GM12874 (cell line): ENCODE results near the gene BRAF.
A peak's percentile ranks its signal among the peaks of the same experiment; 100 is the strongest.

ENCODE experiments used
- TF ChIP-seq, protein P1 (sequence below): IDR thresholded peaks from 2 replicates; pipeline ENCODE4 v1.5.1; 2011; ENCODE audit warnings: low read depth, mild to moderate bottlenecking, control low read depth, low read length, moderate library complexity; ENCODE audit not compliant: insufficient read depth

BRAF gene

DNA sequence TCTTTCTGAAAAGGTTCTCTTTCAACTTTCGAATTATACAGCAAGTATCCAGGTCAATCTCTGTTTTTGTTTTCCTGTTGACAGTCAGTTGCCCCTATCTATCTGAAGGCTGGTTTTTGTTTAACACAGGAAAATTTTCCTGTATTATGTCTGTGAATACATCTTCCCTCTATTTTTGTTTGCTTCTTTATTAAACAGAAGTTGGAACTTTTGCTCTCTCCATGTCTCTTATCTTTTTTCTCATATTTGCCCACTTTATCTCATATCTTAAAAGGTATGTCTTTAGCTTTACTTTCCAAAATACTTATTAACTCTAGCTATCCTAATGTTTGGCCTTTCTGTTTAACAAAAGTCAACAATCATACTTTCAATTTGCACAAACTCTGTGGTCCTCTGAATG lies 95.0 kb downstream of the BRAF start:
- TF ChIP-seq, protein P1, sequence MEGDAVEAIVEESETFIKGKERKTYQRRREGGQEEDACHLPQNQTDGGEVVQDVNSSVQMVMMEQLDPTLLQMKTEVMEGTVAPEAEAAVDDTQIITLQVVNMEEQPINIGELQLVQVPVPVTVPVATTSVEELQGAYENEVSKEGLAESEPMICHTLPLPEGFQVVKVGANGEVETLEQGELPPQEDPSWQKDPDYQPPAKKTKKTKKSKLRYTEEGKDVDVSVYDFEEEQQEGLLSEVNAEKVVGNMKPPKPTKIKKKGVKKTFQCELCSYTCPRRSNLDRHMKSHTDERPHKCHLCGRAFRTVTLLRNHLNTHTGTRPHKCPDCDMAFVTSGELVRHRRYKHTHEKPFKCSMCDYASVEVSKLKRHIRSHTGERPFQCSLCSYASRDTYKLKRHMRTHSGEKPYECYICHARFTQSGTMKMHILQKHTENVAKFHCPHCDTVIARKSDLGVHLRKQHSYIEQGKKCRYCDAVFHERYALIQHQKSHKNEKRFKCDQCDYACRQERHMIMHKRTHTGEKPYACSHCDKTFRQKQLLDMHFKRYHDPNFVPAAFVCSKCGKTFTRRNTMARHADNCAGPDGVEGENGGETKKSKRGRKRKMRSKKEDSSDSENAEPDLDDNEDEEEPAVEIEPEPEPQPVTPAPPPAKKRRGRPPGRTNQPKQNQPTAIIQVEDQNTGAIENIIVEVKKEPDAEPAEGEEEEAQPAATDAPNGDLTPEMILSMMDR: no peak

DNA sequence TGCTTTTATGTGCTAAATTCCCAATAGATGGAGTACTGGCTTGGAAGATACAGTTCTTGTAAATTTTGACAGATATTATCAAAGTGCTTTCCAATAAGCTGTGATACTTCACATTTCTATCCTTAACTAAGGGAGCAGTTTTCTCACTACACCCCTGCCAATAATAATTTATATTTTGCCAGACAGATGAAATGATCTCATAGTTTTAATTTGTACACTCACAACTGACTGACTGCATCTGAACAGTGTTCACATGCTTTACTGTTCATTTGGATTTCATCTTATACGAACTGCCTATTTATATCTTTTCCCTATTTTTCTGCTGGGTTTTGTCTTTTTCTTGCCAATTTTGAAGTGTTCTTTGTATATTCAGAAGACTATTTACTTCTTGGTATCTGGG lies 96.0 kb downstream of the BRAF start:
- TF ChIP-seq, protein P1: no peak

DNA sequence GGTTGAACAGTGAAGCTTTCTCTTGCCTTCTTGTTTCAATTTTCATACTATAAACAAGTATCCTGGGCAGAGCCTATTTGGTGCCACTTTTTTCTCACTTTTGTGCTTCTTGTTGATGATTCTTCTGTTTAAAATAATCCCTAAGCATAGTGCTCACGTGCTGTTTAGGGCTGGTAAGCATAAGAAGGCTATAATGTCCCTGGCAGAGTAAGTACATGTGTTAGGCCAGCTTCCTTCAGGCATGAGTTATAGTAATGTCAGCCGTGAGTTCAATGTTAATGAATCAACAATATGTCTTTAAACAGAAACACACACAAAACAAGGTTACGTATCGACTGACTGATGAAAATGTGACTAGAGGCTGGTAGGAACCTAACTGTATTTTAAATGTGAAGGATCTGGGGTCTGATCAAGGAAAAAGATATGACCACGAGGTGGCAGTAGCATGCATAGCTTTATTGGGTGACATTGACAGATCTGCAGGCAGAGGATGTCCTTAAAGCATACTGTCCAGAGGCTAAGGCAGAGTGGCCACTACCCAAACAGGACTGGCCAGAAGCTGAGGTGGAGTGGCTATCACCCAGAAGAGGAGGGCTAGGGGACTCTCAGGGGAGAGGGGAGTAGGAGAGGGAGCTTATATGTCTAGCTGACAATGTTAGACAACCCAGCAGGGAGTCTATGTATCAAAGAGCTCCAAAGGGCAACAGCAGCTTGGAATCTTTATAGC lies 113.7 kb downstream of the BRAF start:
- TF ChIP-seq, protein P1: peak; percentile 52

DNA sequence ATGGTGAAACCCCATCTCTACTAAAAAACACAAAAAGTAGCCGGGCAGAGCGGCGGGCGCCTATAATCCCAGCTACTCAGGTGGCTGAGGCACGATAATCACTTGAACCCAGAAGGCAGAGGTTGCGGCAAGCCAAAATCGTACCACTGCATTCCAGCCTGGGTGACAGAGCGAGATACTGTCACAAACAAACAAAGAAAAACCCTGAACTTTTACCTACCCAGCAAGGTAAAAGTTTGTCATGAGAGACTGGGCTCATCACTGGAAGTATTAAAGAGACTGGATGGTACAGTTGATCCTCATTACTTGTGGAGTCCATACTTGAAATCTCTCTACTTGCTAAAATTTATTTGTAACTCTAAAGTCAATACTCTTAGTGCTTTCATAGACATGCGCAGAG lies 114.3 kb downstream of the BRAF start:
- TF ChIP-seq, protein P1: no peak

DNA sequence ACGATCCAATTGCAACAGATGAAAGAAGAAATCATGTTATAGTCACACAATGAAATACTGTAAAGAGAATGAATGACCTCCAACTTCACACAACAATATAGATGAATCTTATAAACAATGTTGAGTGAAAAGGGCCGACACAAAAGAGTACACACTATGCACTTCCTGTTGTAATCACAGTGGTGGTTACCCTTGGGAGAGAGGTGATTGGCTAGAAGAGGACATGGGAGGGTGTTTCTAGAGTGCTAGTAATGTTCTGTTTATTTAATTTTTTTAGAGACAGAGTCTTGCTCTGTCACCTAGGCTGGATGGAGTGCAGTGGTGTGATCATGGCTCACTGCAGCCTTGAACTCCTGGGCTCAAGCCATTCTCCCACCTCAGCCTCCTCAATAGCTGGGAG lies 145.8 kb downstream of the BRAF start:
- TF ChIP-seq, protein P1: no peak

DNA sequence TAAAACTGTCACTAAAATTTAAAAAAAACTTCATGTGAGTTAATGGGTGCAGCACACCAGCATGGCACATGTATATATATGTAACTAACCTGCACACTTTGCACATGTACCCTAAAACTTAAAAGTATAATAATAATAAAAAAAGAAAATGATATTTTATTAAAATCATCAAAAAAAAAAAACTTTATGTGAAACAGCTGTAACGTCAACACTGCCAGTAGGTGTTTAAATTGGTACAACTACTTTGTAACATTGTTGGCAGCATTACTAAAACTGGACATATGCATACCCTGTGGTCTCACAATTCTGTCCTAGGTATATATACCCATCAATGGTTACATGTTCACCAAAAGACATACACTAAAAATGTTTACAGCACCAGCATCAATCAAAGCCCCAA lies 146.2 kb downstream of the BRAF start:
- TF ChIP-seq, protein P1: no peak

DNA sequence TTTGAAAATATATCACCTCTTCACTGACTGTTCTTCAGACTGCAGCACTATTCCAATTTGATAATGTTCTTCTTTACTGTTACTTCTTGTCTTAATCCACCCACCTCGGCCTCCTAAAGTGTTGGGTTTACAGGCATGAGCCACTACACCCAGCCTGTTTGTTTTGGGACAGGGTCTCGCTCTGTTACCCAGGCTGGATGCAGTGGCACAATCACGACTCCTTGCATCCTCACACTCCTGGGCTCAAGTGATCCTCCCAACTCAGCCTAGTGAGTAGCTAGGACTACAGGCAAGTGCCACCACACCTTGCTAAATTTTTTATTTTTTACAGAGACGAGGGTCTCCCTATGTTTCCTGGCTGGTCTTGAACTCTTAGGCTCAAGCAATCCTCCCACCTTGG lies 150.4 kb downstream of the BRAF start:
- TF ChIP-seq, protein P1: no peak
